NT2/D1 (cell line): ENCODE data around the gene CLEC5A.

Experiments used
- DNase-seq: peaks from one replicate; pipeline ENCODE4 v3.0.0-alpha.2; 2011; ENCODE audit warnings: low read depth, low spot score
- H3K27me3 ChIP-seq: 2 replicates; pipeline ENCODE4 v1.6.0; 2011; ENCODE audit warnings: mild to moderate bottlenecking; ENCODE audit not compliant: insufficient read length, insufficient read depth
- H3K36me3 ChIP-seq: 2 replicates; pipeline ENCODE4 v1.6.1; 2011; ENCODE audit warnings: mild to moderate bottlenecking, low read length, mixed read lengths; ENCODE audit not compliant: insufficient read depth, insufficient read length
- H3K4me1 ChIP-seq: 2 replicates; pipeline ENCODE4 v1.5.1; 2011; ENCODE audit not compliant: insufficient read depth, insufficient read length
- H3K4me3 ChIP-seq: 2 replicates; pipeline ENCODE4 v1.5.1; 2011; ENCODE audit warnings: low read depth; ENCODE audit not compliant: insufficient read length
- H3K9ac ChIP-seq: 2 replicates; pipeline ENCODE4 v1.6.0; 2011; ENCODE audit warnings: low read depth; ENCODE audit not compliant: insufficient read length
- H3K9me3 ChIP-seq: 2 replicates; pipeline ENCODE4 v1.5.1; 2011; ENCODE audit warnings: mild to moderate bottlenecking, low read length; ENCODE audit not compliant: insufficient read depth
- SUZ12 ChIP-seq: IDR thresholded peaks from 2 replicates; pipeline ENCODE4 v1.6.1; 2011; ENCODE audit not compliant: insufficient read length, insufficient read depth; ENCODE audit errors: extremely low read depth
- YY1 ChIP-seq: IDR thresholded peaks from 2 replicates; pipeline ENCODE4 v1.6.1; 2011; ENCODE audit not compliant: insufficient read length, insufficient read depth
- ZNF274 ChIP-seq: IDR thresholded peaks from 2 replicates; pipeline ENCODE4 v1.6.1; 2011; ENCODE audit warnings: mild to moderate bottlenecking, low read depth, low read length

Gene CLEC5A

GRCh38 chr7:141889321-141889720, 57.5 kb downstream of the CLEC5A start:
- H3K4me3 ChIP-seq, result no peak overlapping the region
- no peak for DNase-seq
- TF ChIP-seq YY1 (no peak), ZNF274 (no peak), SUZ12 (no peak)

GRCh38 chr7:141884539-141885225, 62.1 kb downstream of the CLEC5A start:
- Histone ChIP-seq H3K4me1 (no peaks in the 10 kb centered on the region), H3K36me3 (no peaks in the 10 kb centered on the region), H3K4me3 (no peak overlapping the region), H3K27me3 (no peaks in the 10 kb centered on the region), H3K9me3 (no peaks in the 10 kb centered on the region; the same call in 1 of the 2 replicates), H3K9ac (no peak overlapping the region)
- DNase-seq, result no peak
- TF ChIP-seq YY1 (no peak), SUZ12 (no peak), ZNF274 (no peak)

More at GRCh38 chr7:141889321-141889720, 57.5 kb downstream of the CLEC5A start:
- Histone ChIP-seq H3K4me1 (no peaks in the 10 kb centered on the region), H3K9ac (no peak overlapping the region), H3K27me3 (no peaks in the 10 kb centered on the region), H3K36me3 (no peaks in the 10 kb centered on the region), H3K9me3 (no peaks in the 10 kb centered on the region)

GRCh38 chr7:141880960-141881359, 65.8 kb downstream of the CLEC5A start:
- Histone ChIP-seq H3K36me3 (no peaks in the 10 kb centered on the region), H3K9ac (no peak overlapping the region), H3K9me3 (no peaks in the 10 kb centered on the region; the same call in 1 of the 2 replicates), H3K27me3 (no peaks in the 10 kb centered on the region), H3K4me3 (no peak overlapping the region), H3K4me1 (no peaks in the 10 kb centered on the region)
- no peak for DNase-seq
- no peak for TF ChIP-seq YY1
- TF ChIP-seq SUZ12, result no peak
- TF ChIP-seq ZNF274, result no peak

- Histone ChIP-seq H3K4me1 (peaks cover 4% of the 10 kb centered on the region), H3K9ac (no peak overlapping the region), H3K9me3 (no peaks in the 10 kb centered on the region), H3K27me3 (no peaks in the 10 kb centered on the region), H3K4me3 (no peak overlapping the region), H3K36me3 (no peaks in the 10 kb centered on the region)
- no peak for DNase-seq
- no peak for TF ChIP-seq ZNF274
- no peak for TF ChIP-seq YY1
- TF ChIP-seq SUZ12, result no peak
Observed at GRCh38 chr7:141877365-141877764, 69.4 kb downstream of the CLEC5A start.
